Adrenal gland (tissue), 5 donors: ENCODE data around the gene EYS.

Experiments
- CTCF ChIP-seq, 6 experiments: fragments of 450-650 bp in 4 of 6; fragments of 200-600 bp in 2 of 6; sonication (generic) in 1 of 6; IDR thresholded peaks; 1 replicate in 5 of 6; 2 replicates in 1 of 6; pipeline versions ENCODE4 v1.5.1 to v1.8.0; 2016 to 2021; ENCODE audit warnings: antibody characterized with exemption in 6 of 6, mild to moderate bottlenecking in 2 of 6, moderate library complexity in 1 of 6
- POLR2A ChIP-seq, 2 donors: fragments of 450-650 bp; IDR thresholded peaks; one replicate each; pipeline ENCODE4 v1.6.1; 2017; ENCODE audit warnings: antibody characterized with exemption in 2 of 2, mild to moderate bottlenecking in 2 of 2, moderate library complexity in 1 of 2
- donor health status: DM: no; HTN: no; CAD: no.

GRCh38 chr6:64325093-64325492 lies 1381.9 kb downstream of the EYS start:
- TF ChIP-seq POLR2A (IDR thresholded peaks at IDR 0.05) (no peak), CTCF (IDR thresholded peaks at IDR 0.05) (no peak)
